NCI-H2107 (cell line): ENCODE measurements around the gene FXYD6.
A peak's percentile ranks its signal among the peaks of the same experiment; 100 is the strongest.

Experiments used
- DNase-seq: peaks from one replicate; lab custom pipeline; 2025; lab: John Stamatoyannopoulos, UW

The FXYD6 gene

GRCh38 chr11:117885777-117886176 lies 9.3 kb upstream of the FXYD6 start:
- DNase-seq, result no peak

GRCh38 chr11:117884994-117885393 lies 8.5 kb upstream of the FXYD6 start:
- DNase-seq, result no peak

GRCh38 chr11:117883063-117883462 lies 6.6 kb upstream of the FXYD6 start:
- no peak for DNase-seq

GRCh38 chr11:117882311-117882905 lies 6.0 kb upstream of the FXYD6 start:
- DNase-seq, result peak; percentile 37

- no peak for DNase-seq
Observed at GRCh38 chr11:117881217-117881616, 4.8 kb upstream of the FXYD6 start.

- DNase-seq, result no peak
Observed at GRCh38 chr11:117879516-117880480, 3.3 kb upstream of the FXYD6 start.

- no peak for DNase-seq
Observed at GRCh38 chr11:117878939-117879475, 2.5 kb upstream of the FXYD6 start.

- DNase-seq, result no peak
Observed at GRCh38 chr11:117878314-117878938, 2.0 kb upstream of the FXYD6 start.

GRCh38 chr11:117877120-117877784 lies 794 bp upstream of the FXYD6 start:
- DNase-seq, result no peak

GRCh38 chr11:117876059-117876340 lies 458 bp downstream of the FXYD6 start:
- DNase-seq, result no peak

GRCh38 chr11:117875382-117876058 lies 938 bp downstream of the FXYD6 start:
- DNase-seq, result peak; percentile 46

- DNase-seq, result no peak
Observed at GRCh38 chr11:117874910-117875381, 1.5 kb downstream of the FXYD6 start.

GRCh38 chr11:117874253-117874909 lies 2.1 kb downstream of the FXYD6 start:
- no peak for DNase-seq

- DNase-seq, result no peak
Observed at GRCh38 chr11:117873828-117874125, 2.7 kb downstream of the FXYD6 start.

- DNase-seq, result no peak
Observed at GRCh38 chr11:117872975-117873827, 3.3 kb downstream of the FXYD6 start.

- DNase-seq, result no peak
Observed at GRCh38 chr11:117872420-117872961, 4.0 kb downstream of the FXYD6 start.

GRCh38 chr11:117871784-117872183 lies 4.7 kb downstream of the FXYD6 start:
- no peak for DNase-seq

GRCh38 chr11:117871160-117871559 lies 5.3 kb downstream of the FXYD6 start:
- no peak for DNase-seq

GRCh38 chr11:117870103-117870952 lies 6.1 kb downstream of the FXYD6 start:
- peak; percentile 55 for DNase-seq
